ENCODE data around the gene PALS2.

DNA sequence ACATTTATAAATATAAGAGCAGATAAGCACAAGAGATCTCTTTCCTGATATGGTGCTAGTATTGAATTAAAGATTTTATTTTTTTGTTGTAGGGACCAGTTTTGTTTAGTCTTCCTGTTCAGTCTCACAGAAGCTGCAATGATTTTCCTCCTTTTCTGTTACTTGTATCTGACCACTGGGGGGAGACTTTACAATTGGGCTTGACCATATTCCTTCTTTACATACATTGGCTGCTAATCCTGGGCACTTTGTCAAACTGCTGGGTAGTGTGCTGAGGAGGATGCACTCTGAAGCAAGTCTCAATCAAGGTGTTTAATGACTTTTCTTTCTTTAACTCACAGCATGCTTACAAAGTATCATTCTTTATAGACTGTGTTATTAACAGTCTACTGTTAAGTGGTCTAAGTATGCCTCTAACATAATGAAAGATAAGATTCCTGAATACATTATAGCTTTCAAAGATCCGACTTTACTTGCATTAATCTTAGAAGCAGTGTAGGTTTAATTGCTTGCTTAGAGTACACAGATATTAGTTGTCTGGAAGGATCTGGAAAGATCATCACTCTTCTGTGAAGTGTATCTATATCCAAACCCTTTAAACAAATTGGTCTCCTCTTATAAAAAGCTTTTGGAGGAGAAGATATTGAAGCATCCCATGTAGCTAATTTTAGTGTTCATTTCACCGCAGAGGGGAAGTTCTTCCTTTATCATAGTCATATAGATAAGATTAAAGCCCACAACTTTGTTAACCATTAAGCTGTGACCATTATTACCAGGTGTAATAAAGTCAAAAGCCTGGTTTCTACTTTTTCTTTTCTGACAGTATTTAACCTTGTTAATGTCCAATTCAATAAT lies 3.1 kb downstream of the PALS2 start:
- TF ChIP-seq POLR2A (IDR thresholded peaks at IDR 0.05; ENCODE audit: low read length) (no peak), GATA1 (IDR thresholded peaks at IDR 0.05; ENCODE audit: low read depth, low read length) (no peak)

Measured in erythroblast (primary cell).